ENCODE data around the gene INPP4B. TPM values are rescaled to one million over a fixed set of nuclear protein-coding genes. Genes with fewer than 3 reads are reported as not detected.

Gene INPP4B
- total and polyA plus RNA-seq, 9 donors = 1.7 to 14.7 (median 10.7) TPM

DNA sequence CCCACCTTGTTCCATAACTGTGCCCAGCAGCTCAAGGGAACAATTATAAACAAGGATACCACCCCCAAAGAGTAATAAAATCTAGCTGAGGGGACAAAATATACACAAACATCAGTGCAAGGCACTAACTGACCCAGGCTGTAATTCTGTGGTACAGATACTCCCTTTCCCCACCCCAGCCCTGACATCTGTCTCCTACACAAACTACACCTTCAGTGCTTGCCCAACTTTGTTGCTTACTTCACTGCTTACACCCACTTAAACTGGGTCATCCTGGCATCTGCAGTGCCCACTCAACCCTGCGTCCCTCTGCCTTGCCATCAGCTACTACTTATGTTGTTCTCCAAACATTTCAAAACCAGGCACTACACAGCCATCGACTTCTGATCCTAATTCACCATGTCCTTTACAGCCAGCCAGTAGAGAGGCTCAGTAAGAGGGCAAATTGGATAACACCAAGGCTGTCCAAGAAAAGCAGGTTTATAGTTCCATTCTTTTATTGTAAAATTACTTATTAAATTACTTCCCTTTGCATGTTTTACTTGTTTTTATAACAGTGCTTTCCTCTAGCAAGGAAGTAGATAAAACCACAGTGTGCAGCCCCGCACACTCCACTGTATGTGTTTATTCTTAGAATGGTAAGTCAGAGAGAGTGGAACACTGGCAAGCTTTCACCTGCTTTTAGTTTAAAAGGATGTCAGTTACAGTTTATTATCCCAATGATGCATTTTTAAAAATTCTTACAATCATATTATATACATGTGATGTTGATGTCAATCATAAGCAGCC, 149.6 kb downstream of the INPP4B start:
- 45 to 53% (median 52%) methylated on average over 3 of the region's 3 CpGs for WGBS, 3 donors
- Histone ChIP-seq H3K27me3 (no peaks in the 10 kb centered on the region), H3K36me3 (no peaks in the 10 kb centered on the region), H3K4me3 (no peak overlapping the region), H3K4me1 (ENCODE audit: insufficient read depth) (peaks cover 2% of the 10 kb centered on the region), H3K9me3 (no peaks in the 10 kb centered on the region), H3K27ac (no peak overlapping the region)
- no peak for TF ChIP-seq EP300 (IDR thresholded peaks at IDR 0.05)
- TF ChIP-seq, protein P1, sequence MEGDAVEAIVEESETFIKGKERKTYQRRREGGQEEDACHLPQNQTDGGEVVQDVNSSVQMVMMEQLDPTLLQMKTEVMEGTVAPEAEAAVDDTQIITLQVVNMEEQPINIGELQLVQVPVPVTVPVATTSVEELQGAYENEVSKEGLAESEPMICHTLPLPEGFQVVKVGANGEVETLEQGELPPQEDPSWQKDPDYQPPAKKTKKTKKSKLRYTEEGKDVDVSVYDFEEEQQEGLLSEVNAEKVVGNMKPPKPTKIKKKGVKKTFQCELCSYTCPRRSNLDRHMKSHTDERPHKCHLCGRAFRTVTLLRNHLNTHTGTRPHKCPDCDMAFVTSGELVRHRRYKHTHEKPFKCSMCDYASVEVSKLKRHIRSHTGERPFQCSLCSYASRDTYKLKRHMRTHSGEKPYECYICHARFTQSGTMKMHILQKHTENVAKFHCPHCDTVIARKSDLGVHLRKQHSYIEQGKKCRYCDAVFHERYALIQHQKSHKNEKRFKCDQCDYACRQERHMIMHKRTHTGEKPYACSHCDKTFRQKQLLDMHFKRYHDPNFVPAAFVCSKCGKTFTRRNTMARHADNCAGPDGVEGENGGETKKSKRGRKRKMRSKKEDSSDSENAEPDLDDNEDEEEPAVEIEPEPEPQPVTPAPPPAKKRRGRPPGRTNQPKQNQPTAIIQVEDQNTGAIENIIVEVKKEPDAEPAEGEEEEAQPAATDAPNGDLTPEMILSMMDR (IDR thresholded peaks at IDR 0.05) = no peak
- no peak for DNase-seq
- intact Hi-C loops (cut with DNase I) = no loop called here

DNA sequence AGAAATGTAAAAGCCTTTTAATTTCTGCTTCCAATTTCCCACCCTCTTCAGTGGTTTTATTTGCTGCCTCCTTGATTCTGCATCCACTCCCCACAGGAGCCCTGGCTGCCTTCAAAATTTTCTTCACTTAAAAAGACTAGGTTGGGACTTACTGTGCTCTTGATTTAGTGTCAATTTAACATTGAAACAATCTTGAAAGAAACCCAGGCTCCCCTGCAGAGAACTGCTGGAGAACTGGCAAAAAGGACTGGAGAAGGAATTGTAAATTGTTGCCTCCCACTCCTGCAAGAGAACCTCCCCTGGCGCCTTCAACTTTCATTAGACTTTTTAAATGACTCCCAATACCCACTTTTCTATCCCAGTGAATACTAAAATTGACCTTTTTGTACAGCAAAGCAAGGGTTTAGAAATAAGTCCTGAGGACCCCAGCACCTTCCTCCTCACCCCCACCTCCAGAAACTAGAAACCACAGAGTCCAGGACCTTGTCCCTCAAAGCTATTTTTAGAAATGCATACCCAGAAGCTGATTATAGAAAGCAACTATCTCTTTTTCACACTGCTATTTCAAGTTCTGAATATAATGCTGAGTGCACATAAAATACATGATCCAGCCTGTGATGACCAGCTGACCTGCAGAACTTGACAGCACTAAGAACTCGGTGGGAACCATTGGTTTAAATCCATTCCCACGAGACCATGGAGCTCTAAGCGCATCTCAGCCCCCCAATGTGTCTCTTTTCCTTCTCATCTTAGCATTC, 155.5 kb downstream of the INPP4B start:
- Histone ChIP-seq H3K27me3 (no peaks in the 10 kb centered on the region), H3K9me3 (no peaks in the 10 kb centered on the region), H3K27ac (no peak overlapping the region), H3K36me3 (no peaks in the 10 kb centered on the region), H3K4me3 (no peak overlapping the region), H3K4me1 (ENCODE audit: insufficient read depth) (no peaks in the 10 kb centered on the region)
- WGBS, 3 donors = 80 to 84% (median 83%) methylated on average over 4 of the region's 4 CpGs
- no peak for DNase-seq
- intact Hi-C loops (cut with DNase I) = no loop called here
- TF ChIP-seq EP300 (IDR thresholded peaks at IDR 0.05) (no peak), POLR2A (IDR thresholded peaks at IDR 0.05) (no peak)
- TF ChIP-seq, protein P1 (IDR thresholded peaks at IDR 0.05) = no peak

DNA sequence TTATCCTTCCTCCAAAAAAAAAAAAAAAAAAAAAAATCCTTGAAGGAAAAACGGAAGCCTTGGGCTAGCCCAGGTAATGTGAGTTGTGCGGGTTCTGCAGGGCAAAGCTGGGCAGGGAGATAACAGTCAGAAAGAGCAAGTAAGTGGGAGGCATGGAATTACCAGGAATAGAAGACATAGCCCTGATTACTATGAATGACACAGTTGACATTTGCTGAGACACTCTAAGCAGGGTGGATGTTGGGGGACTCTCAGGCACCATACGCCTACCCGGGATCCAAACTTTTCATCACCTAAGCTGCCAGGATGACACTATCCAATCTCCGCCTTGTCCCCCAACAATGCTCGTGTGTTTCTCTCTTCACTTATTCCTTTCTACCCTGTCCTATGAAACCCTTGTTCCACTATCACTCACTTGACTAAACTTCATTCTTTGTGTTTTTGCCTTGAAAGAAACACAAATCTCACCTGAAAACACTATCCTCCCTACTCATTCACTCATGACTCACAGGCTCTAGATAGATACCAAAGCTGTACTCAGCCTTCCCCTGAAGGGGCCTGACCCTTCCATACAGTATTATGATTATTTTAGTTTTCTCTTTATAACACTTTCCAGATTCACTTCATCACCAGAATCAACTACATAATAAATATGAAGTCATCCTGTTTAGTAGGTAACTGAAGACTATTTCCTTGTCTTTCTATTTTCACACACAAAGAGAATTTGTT, 158.4 kb downstream of the INPP4B start:
- no peak for TF ChIP-seq EP300 (IDR thresholded peaks at IDR 0.05)
- TF ChIP-seq POLR2A (IDR thresholded peaks at IDR 0.05) = no peak
- TF ChIP-seq, protein P1 (IDR thresholded peaks at IDR 0.05) = no peak
- Histone ChIP-seq H3K27ac (no peak overlapping the region), H3K36me3 (no peaks in the 10 kb centered on the region), H3K4me3 (no peak overlapping the region), H3K9me3 (no peaks in the 10 kb centered on the region), H3K27me3 (no peaks in the 10 kb centered on the region), H3K4me1 (ENCODE audit: insufficient read depth) (no peaks in the 10 kb centered on the region)
- WGBS, 3 donors = 90 to 95% (median 94%) methylated on average over 6 of the region's 6 CpGs
- intact Hi-C loops (cut with DNase I) = no loop called here
- DNase-seq = no peak

DNA sequence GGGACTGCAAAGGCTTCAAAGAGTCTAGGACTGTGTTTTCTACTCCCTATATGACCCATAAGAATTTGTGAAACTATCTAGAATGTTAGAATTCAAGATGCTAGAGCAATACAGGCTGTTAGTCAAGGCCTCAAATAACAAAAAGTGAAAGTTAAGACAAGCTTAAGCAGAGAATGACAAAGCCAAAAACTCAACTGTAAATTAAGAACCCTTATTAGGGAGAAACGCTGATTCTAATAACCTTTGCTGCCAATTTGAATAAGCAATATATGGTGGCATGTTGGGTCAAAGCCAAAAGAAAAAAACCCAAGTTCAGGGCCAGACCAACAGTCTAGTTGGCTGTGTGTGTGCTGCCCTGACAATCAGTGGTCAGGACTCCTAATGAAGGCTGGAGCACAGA, 160.0 kb downstream of the INPP4B start:
- H3K27me3 ChIP-seq = no peaks in the 10 kb centered on the region

More for the DNA sequence above, 160.0 kb downstream of the INPP4B start:
- Histone ChIP-seq H3K36me3 (no peaks in the 10 kb centered on the region), H3K27ac (no peak overlapping the region), H3K9me3 (no peaks in the 10 kb centered on the region), H3K4me3 (no peak overlapping the region), H3K4me1 (ENCODE audit: insufficient read depth) (no peaks in the 10 kb centered on the region)
- 35 to 51% (median 43%) methylated on average over 1 of the region's 1 CpG for WGBS, 3 donors
- TF ChIP-seq, protein P1 (IDR thresholded peaks at IDR 0.05) = no peak
- TF ChIP-seq EP300 (IDR thresholded peaks at IDR 0.05) (no peak), POLR2A (IDR thresholded peaks at IDR 0.05) (no peak)
- no peak for DNase-seq
- intact Hi-C loops (cut with DNase I) = no loop called here

Data from ovary (tissue), 9 donors.